ENCODE results near the gene IGSF21.

DNA sequence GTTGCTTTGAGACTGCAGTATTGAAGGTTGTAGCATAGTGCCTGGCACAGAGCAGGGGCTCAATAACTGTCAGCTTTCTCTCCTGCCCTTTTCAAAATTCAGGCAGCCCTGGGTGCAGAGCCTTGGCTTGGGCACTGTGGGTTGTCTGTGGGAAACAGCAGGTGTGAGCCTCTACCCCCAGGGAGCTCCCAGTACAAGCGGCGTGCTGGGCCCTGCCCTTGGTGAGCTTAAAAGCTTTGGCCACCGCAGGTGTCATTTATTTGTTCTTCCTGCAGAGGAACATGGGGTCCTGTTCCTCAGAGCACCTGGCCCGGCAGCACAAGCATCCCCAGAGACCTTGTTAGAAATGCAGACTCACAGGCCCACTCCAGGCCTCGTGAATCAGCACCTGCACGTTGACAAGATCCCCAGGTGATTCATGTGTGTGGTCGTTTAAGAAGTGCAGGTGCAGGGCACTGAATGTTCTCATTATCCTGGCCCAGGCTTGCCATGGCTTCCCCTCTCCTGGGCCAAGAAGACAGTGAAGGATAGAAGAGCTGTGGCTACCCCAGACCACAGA, 29.9 kb upstream of the IGSF21 start:
- TF ChIP-seq, protein P1, sequence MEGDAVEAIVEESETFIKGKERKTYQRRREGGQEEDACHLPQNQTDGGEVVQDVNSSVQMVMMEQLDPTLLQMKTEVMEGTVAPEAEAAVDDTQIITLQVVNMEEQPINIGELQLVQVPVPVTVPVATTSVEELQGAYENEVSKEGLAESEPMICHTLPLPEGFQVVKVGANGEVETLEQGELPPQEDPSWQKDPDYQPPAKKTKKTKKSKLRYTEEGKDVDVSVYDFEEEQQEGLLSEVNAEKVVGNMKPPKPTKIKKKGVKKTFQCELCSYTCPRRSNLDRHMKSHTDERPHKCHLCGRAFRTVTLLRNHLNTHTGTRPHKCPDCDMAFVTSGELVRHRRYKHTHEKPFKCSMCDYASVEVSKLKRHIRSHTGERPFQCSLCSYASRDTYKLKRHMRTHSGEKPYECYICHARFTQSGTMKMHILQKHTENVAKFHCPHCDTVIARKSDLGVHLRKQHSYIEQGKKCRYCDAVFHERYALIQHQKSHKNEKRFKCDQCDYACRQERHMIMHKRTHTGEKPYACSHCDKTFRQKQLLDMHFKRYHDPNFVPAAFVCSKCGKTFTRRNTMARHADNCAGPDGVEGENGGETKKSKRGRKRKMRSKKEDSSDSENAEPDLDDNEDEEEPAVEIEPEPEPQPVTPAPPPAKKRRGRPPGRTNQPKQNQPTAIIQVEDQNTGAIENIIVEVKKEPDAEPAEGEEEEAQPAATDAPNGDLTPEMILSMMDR (conservative IDR thresholded peaks at IDR 0.05), result no peak
- no peak for TF ChIP-seq ZFX (IDR thresholded peaks at IDR 0.05)
